K562 (cell line): Measurements from ENCODE around the gene TBX10. TPM values are rescaled to one million over a fixed set of nuclear protein-coding genes. Genes with fewer than 3 reads are reported as not detected.

Experiments
- ATF6 ChIP-seq: sonication (generic); formaldehyde crosslinking; IDR thresholded peaks from 2 replicates; pipeline ENCODE4 v1.4.0; 2020; ENCODE audit warnings: mild to moderate bottlenecking, missing genetic modification reagents
- CBX5 ChIP-seq: IDR thresholded peaks from 2 replicates; pipeline ENCODE4 v1.6.1; 2014; ENCODE audit warnings: low read depth, borderline replicate concordance
- CREB3L1 ChIP-seq: fragments of 450-650 bp; IDR thresholded peaks from 2 replicates; pipeline ENCODE4 v1.6.1; 2014; ENCODE audit warnings: low read depth, mild to moderate bottlenecking, moderate library complexity, borderline replicate concordance
- HNRNPUL1 ChIP-seq: fragments of 200-400 bp; formaldehyde crosslinking; IDR thresholded peaks from 2 replicates; pipeline ENCODE4 v1.6.1; 2017; ENCODE audit warnings: low read length
- NEUROD1 ChIP-seq: fragments of 150-350 bp; IDR thresholded peaks from 2 replicates; pipeline ENCODE4 v1.6.1; 2014; ENCODE audit warnings: borderline replicate concordance, low read length, low read depth; ENCODE audit not compliant: partially characterized antibody
- RERE ChIP-seq: sonication (generic); formaldehyde crosslinking; IDR thresholded peaks from 2 replicates; pipeline ENCODE4 v1.8.0; 2023; ENCODE audit warnings: missing genetic modification reagents, mild to moderate bottlenecking, borderline replicate concordance
- SMAD4 ChIP-seq: fragments of 250-450 bp; sonication (Bioruptor Pico); conservative IDR thresholded peaks from 2 replicates; pipeline ENCODE4 v1.8.0; 2021; ENCODE audit warnings: inconsistent platforms, mild to moderate bottlenecking, moderate library complexity
- TSHZ1 ChIP-seq: fragments of 250-450 bp; sonication (Bioruptor Pico); IDR thresholded peaks from 2 replicates; pipeline ENCODE4 v1.4.0; 2020; ENCODE audit warnings: mild to moderate bottlenecking, moderate library complexity
- ZHX1 ChIP-seq: fragments of 150-350 bp; conservative IDR thresholded peaks from 2 replicates; pipeline ENCODE4 v1.6.1; 2014; ENCODE audit warnings: low read length
- ZNF778 ChIP-seq: fragments of 450-650 bp; formaldehyde crosslinking; IDR thresholded peaks from 2 replicates; pipeline ENCODE4 v1.4.0; 2020; ENCODE audit warnings: mild to moderate bottlenecking, moderate library complexity
- polyA plus RNA-seq, 8 experiments: library from polyadenylated mRNA; depleted of rRNA in 4 of 8; stranded (reverse) in 5 of 8; unstranded in 3 of 8; fragments of >200 nt; fragmentation: Nextera tagmentation in 2 of 8; fragmentation: Illumina TruSeq in 1 of 8; extraction: Ambion mirVana in 2 of 8; extraction: Trizol in 1 of 8; gene quantifications; 2 replicates each; pipeline versions ENCODE4 v1.2.1 to v1.2.3, GENCODE V29; 2011 to 2014; ENCODE audit warnings: inconsistent platforms in 1 of 8, missing spikeins in 1 of 8
- total RNA-seq, 7 experiments: library from RNA; depleted of rRNA in 6 of 7; stranded (reverse); fragments of >200 nt in 6 of 7; fragmentation: Illumina TruSeq in 2 of 7; extraction: Trizol in 2 of 7; gene quantifications; 2 replicates each; pipeline versions ENCODE4 v1.2.1 to v1.2.3, GENCODE V29; 2011 to 2021; ENCODE audit warnings: low replicate concordance in 1 of 7

Gene TBX10
- total and polyA plus RNA-seq, 9 of the 15 experiments (the other 6 are each of a cell fraction or from before 2014, with no cell fraction given): not detected

GRCh38 chr11:67605231-67606011 lies 34.1 kb downstream of the TBX10 start (continued):
- TF ChIP-seq ZHX1 (no peak), HNRNPUL1 (no peak), ATF6 (CRISPR knock-in tag) (no peak), CBX5 (no peak), RERE (CRISPR knock-in tag) (no peak), CREB3L1 (no peak), NEUROD1 (no peak), ZNF778 (CRISPR knock-in tag) (no peak), SMAD4 (CRISPR knock-in tag) (peak; percentile 70), TSHZ1 (CRISPR knock-in tag) (no peak)
